Tibial nerve (tissue), 3 donors: ENCODE measurements around the gene FCGR1A.
"Not testable (repeated sequence)": the region's sequence is repeated elsewhere in the genome, so short reads cannot be mapped to it uniquely, and the experiment has no call there.

ENCODE experiments used
- POLR2A ChIP-seq, 2 donors: fragments of 450-650 bp; IDR thresholded peaks; one replicate each; pipeline ENCODE4 v1.6.1; 2017; ENCODE audit warnings: antibody characterized with exemption in 2 of 2, mild to moderate bottlenecking in 2 of 2, moderate library complexity in 2 of 2
- TF ChIP-seq, protein P1 (sequence below), 5 experiments: fragments of 200-600 bp in 3 of 5; fragments of 450-650 bp in 2 of 5; sonication (generic) in 3 of 5; IDR thresholded peaks; one replicate each; pipeline ENCODE4 v1.5.1; 2016 to 2019; ENCODE audit warnings: antibody characterized with exemption in 5 of 5, mild to moderate bottlenecking in 3 of 5, moderate library complexity in 2 of 5

DNA sequence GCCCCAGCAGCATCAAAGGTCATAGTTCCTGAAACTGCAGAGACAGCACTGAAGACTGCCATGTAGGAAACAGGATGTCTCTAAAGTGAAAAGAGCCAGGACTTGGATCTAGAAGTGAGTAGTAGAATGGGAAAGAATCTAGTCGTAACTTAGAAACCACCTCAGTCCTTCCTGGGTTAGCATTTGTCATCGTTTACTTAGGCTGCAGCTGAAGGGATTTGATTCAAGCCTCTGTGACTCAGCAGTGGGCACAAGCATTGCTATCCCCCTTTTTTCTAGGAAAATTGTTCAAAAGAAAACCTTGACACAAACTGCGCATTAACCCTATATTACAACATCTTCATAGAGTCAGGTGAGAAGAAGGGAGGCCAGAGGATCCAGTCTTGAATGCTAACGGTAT is 11.8 kb upstream of the FCGR1A start:
- not testable (repeated sequence) for TF ChIP-seq POLR2A (IDR thresholded peaks at IDR 0.05)
- TF ChIP-seq, protein P1, sequence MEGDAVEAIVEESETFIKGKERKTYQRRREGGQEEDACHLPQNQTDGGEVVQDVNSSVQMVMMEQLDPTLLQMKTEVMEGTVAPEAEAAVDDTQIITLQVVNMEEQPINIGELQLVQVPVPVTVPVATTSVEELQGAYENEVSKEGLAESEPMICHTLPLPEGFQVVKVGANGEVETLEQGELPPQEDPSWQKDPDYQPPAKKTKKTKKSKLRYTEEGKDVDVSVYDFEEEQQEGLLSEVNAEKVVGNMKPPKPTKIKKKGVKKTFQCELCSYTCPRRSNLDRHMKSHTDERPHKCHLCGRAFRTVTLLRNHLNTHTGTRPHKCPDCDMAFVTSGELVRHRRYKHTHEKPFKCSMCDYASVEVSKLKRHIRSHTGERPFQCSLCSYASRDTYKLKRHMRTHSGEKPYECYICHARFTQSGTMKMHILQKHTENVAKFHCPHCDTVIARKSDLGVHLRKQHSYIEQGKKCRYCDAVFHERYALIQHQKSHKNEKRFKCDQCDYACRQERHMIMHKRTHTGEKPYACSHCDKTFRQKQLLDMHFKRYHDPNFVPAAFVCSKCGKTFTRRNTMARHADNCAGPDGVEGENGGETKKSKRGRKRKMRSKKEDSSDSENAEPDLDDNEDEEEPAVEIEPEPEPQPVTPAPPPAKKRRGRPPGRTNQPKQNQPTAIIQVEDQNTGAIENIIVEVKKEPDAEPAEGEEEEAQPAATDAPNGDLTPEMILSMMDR (IDR thresholded peaks at IDR 0.05): not testable (repeated sequence)
